CD4-positive, alpha-beta T cell (primary cell): ENCODE measurements around the gene PSMD3. TPM values are rescaled to one million over a fixed set of nuclear protein-coding genes. Genes with fewer than 3 reads are reported as not detected.

ENCODE experiments used
- ATAC-seq: fragments of 200-7000 bp; cut with Tn5 transposase; one replicate; pipeline ENCODE4 v1.10.0; 2022; ENCODE audit warnings: mild to moderate bottlenecking; ENCODE audit not compliant: poor library complexity
- CTCF ChIA-PET: fragments of 350-600 bp; sonication (Branson Sonifier 250); formaldehyde crosslinking; loops from one replicate; lab custom pipeline; 2021; ENCODE audit warnings: antibody characterized with exemption, inconsistent platforms; lab: Charles Lee
- POLR2A ChIA-PET: fragments of 350-600 bp; sonication (Branson Sonifier 250); formaldehyde crosslinking; loops from one replicate; lab custom pipeline; 2021; ENCODE audit warnings: antibody characterized with exemption, inconsistent platforms; lab: Charles Lee
- DNase-seq, 14 experiments: peaks; one replicate each; pipeline ENCODE4 v3.0.0-alpha.2; 2013 to 2020; ENCODE audit warnings: mixed read lengths in 2 of 14
- H3K27ac ChIP-seq, 2 donors: one replicate each; pipeline versions ENCODE4 v1.5.1 to v1.7.0; 2013; ENCODE audit warnings: low read length in 2 of 2, low read depth in 1 of 2, mild to moderate bottlenecking in 1 of 2
- H3K27me3 ChIP-seq, 2 experiments: 1 replicate in 1 of 2; 2 replicates in 1 of 2; pipeline versions ENCODE4 v1.6.1 to v1.7.0; 2013; ENCODE audit warnings: low read length in 2 of 2, control low read depth in 1 of 2, mild to moderate bottlenecking in 1 of 2, moderate library complexity in 1 of 2; ENCODE audit not compliant: insufficient read depth in 2 of 2, control insufficient read depth in 1 of 2
- H3K36me3 ChIP-seq: one replicate; pipeline ENCODE4 v1.6.1; 2013; ENCODE audit warnings: low read length, control low read depth; ENCODE audit not compliant: insufficient read depth
- H3K4me1 ChIP-seq: one replicate; pipeline ENCODE4 v1.6.1; 2013; ENCODE audit warnings: low read length, control low read depth; ENCODE audit not compliant: insufficient read depth
- H3K4me3 ChIP-seq: one replicate; pipeline ENCODE4 v1.5.1; 2013; ENCODE audit warnings: mild to moderate bottlenecking, low read length, moderate library complexity
- H3K9me3 ChIP-seq, 2 experiments: 1 replicate in 1 of 2; 2 replicates in 1 of 2; pipeline versions ENCODE4 v1.6.1 to v1.7.0; 2013; ENCODE audit warnings: low read length in 2 of 2, mild to moderate bottlenecking in 2 of 2, control low read depth in 1 of 2, moderate library complexity in 1 of 2; ENCODE audit not compliant: control insufficient read depth in 1 of 2, insufficient read depth in 1 of 2
- H3K27ac Mint-ChIP-seq: one replicate; pipeline ENCODE4 v1.8.0; 2020; ENCODE audit warnings: mixed read lengths
- H3K27me3 Mint-ChIP-seq: one replicate; pipeline ENCODE4 v1.8.0; 2021; ENCODE audit warnings: mixed read lengths
- H3K36me3 Mint-ChIP-seq: one replicate; pipeline ENCODE4 v1.8.0; 2021; ENCODE audit warnings: low read depth, mixed read lengths
- H3K4me1 Mint-ChIP-seq: one replicate; pipeline ENCODE4 v1.8.0; 2021; ENCODE audit warnings: low read depth, mixed read lengths
- H3K4me3 Mint-ChIP-seq: one replicate; pipeline ENCODE4 v1.8.0; 2020; ENCODE audit warnings: mild to moderate bottlenecking, mixed read lengths
- H3K9me3 Mint-ChIP-seq: one replicate; pipeline ENCODE4 v1.8.0; 2020; ENCODE audit warnings: mixed read lengths
- CTCF ChIP-seq: fragments of 200-600 bp; IDR thresholded peaks from one replicate; pipeline ENCODE4 v1.8.0; 2022; ENCODE audit warnings: antibody characterized with exemption, mild to moderate bottlenecking
- intact Hi-C, 2 experiments: fragments of 100-400 bp; cut with DNase I in 1 of 2; cut with micrococcal nuclease in 1 of 2; formaldehyde crosslinking; loops; one replicate each; pipeline versions ENCODE4 v1.15.1 to v1.9.0; 2023 to 2025; cut with DNase I, micrococcal nuclease
- total RNA-seq, 174 experiments: library from RNA in 2 of 174; stranded (reverse) in 2 of 174; gene quantifications; one replicate each; pipeline ENCODE4 v1.2.3 and lab custom pipeline; 2021 to 2026

PSMD3 gene
- total RNA-seq, 2 experiments from 2014 or later, result 66.7 to 71.9 TPM

DNA sequence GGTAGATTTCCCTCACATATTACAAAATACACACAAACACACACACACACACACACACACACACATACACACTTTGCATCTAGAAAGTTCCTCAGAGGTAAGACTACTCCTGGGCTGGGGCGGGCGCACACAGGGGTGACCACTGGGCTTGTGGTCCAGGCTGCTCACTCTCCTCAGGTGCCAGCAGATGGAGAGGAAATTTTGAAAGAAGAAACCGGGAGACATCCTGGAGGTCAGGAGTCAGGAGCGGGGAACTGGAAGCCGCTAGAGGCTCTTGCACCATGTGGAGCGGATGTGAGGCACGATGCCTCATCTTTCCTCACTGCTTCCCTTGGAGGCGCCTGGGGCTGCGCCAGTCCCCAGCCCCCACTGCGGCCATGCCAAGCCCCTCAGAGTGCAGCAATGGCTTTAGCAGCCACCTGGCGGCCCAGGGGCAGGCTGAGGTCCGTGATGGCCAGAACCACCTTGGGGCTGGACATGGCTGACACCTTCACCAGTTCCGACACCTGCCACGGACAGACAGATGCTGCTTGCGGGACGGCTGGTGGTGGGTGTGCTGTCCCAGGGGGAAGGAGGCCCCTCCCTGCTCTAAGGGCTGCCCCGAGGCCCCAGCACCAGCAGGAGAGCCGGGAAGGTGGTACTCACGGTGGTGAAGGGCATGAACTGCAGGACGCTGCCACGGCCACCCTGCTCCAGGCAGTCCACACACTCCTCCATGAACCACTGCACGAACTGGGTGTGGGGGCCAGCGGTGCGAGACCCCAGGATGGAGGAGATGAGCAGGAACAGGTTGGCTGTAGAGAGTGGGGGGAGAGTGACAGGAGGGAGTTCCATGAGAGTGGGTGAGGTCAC is 38.8 kb downstream of the PSMD3 start:
- ATAC-seq (no peak), DNase-seq (no peak)
- TF ChIP-seq CTCF, result no peak
- H3K27ac Mint-ChIP-seq, result no peak overlapping the region
- Histone ChIP-seq H3K9me3 (no peaks in the 10 kb centered on the region), H3K27me3 (no peaks in the 10 kb centered on the region), H3K36me3 (peaks cover 42% of the 10 kb centered on the region), H3K4me1 (no peaks in the 10 kb centered on the region), H3K27ac (no peak overlapping the region), H3K4me3 (no peak overlapping the region)
- POLR2A ChIA-PET, result no interaction called here
- CTCF ChIA-PET, result no interaction called here
- no peaks in the 10 kb centered on the region for H3K9me3 Mint-ChIP-seq
- intact Hi-C loops, result no loop called here
- no peaks in the 10 kb centered on the region for H3K4me1 Mint-ChIP-seq
- no peaks in the 10 kb centered on the region for H3K27me3 Mint-ChIP-seq
- peaks cover 35% of the 10 kb centered on the region for H3K36me3 Mint-ChIP-seq
- no peak overlapping the region for H3K4me3 Mint-ChIP-seq

DNA sequence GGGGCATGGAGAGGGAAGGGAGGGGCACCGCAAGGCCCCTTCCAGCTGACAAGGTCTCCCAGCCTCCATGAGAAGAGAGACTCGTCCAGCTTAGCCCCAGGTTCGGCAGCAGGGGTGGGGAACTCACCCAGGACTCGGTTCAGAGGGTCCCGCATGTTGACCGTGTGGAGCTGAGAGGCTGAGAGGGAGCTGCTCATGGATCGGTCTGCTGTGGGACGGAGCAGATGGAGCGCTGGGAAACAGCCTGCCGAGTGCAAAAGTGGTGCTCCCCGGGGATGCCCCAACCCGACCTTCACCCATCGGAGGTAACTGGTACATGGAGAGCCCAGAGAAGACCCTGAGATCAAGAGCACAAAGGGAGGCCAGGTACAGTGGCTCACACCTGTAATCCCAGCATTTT is 39.5 kb downstream of the PSMD3 start:
- Mint-ChIP-seq H3K9me3 (no peaks in the 10 kb centered on the region), H3K27ac (no peak overlapping the region), H3K27me3 (no peaks in the 10 kb centered on the region), H3K4me3 (no peak overlapping the region), H3K4me1 (peaks cover 2% of the 10 kb centered on the region), H3K36me3 (peaks cover 38% of the 10 kb centered on the region)
- ATAC-seq, result no peak
- no peak overlapping the region for H3K27ac ChIP-seq
- ChIA-PET CTCF (no interaction called here), POLR2A (no interaction called here)
- H3K36me3 ChIP-seq, result peaks cover 44% of the 10 kb centered on the region
- TF ChIP-seq CTCF, result no peak
- H3K27me3 ChIP-seq, result no peaks in the 10 kb centered on the region
- no peak for DNase-seq
- peaks cover 3% of the 10 kb centered on the region for H3K4me1 ChIP-seq
- no peaks in the 10 kb centered on the region for H3K9me3 ChIP-seq
- H3K4me3 ChIP-seq, result no peak overlapping the region
- intact Hi-C loops, result loop anchor here in 1 of 2 experiments (10.0 kb wide), 1 partner anchor 465 kb away; no protein-coding TSS in a partner anchor

DNA sequence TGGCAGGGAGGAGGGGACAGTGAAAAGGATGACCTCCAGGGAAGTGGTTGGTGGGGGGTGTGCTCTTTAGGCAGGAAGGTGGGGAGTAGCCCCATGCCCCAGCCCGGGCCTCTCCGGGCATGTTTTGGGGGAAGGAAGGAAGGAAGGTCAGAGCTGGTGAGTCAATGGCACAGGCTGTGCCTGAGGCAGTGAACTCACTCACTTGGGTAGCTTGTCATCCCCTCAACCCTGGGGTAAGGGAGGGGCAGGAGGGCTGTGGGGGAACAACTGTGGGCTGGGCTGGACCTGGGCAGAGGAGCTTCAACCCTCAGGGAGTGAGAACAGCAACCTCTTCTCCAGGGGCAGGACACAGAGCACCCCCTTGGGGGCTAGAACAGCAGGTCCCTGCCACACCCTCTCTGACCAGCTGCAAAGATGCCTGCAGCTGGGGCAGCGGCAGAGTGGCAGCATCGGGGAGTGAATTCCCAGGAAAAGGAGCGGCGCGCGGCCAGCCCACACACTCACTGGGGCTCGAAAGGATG is 40.9 kb downstream of the PSMD3 start:
- no peaks in the 10 kb centered on the region for H3K27me3 Mint-ChIP-seq
- no peak overlapping the region for H3K4me3 Mint-ChIP-seq
- no peak for DNase-seq
- ChIA-PET CTCF (interaction anchor here (1.2 kb wide), 1 partner anchor 147 kb away, joined by 3 read pairs; no protein-coding TSS in a partner anchor), POLR2A (no interaction called here)
- no peak for ATAC-seq
- H3K9me3 Mint-ChIP-seq, result no peaks in the 10 kb centered on the region
- peaks cover 15% of the 10 kb centered on the region for H3K4me1 Mint-ChIP-seq
- intact Hi-C loops, result loop anchor here in 1 of 2 experiments (10.0 kb wide), 1 partner anchor 467 kb away; no protein-coding TSS in a partner anchor
- peaks cover 52% of the 10 kb centered on the region for H3K36me3 Mint-ChIP-seq
- no peaks in the 10 kb centered on the region for H3K9me3 ChIP-seq
- H3K27ac Mint-ChIP-seq, result no peak overlapping the region
- TF ChIP-seq CTCF, result no peak
- peaks cover 16% of the 10 kb centered on the region for H3K4me1 ChIP-seq
- no peak overlapping the region for H3K4me3 ChIP-seq
- peaks cover 54% of the 10 kb centered on the region for H3K36me3 ChIP-seq
- no peaks in the 10 kb centered on the region for H3K27me3 ChIP-seq
- H3K27ac ChIP-seq, result no peak overlapping the region
